ENCODE data around the gene SLC27A3.
"Not testable (repeated sequence)": the region's sequence is repeated elsewhere in the genome, so short reads cannot be mapped to it uniquely, and the experiment has no call there.

The SLC27A3 gene

DNA sequence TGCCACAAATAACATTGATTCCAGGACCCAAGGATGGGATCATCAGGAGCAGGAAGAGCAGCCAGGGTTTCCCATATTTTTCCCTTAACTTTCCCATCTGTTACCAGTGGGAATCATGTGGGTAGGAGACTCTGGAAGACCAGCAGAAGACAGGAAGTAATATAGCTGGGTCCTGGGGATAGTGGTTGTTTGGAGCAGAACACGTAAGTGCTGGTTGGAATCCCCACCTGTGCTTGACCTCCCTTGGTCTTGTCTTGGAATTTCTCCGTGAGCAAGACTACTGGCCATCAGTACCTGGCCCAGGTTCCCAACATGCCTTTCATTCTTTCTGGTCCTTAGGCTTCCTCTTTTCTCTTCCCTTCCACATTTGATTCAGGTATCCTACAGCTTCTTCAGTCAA, 20.9 kb upstream of the SLC27A3 start:
- Histone ChIP-seq H3K27me3 (ENCODE audit: insufficient read depth, low read depth) (no peaks in the 10 kb centered on the region), H3K27ac (no peak overlapping the region), H3K79me2 (ENCODE audit: insufficient read depth, low read depth) (no peaks in the 10 kb centered on the region), H4K20me1 (ENCODE audit: insufficient read depth) (no peaks in the 10 kb centered on the region), H2AFZ (ENCODE audit: low read depth) (no peak overlapping the region), H3K4me1 (ENCODE audit: low read depth, poor library complexity, severe bottlenecking) (peaks cover 6% of the 10 kb centered on the region), H3K36me3 (ENCODE audit: insufficient read depth) (no peaks in the 10 kb centered on the region; the same call in 1 of the 2 replicates), H3K4me3 (IDR thresholded peaks at IDR 0.05; ENCODE audit: insufficient read depth, low read depth, low read length) (no peak overlapping the region), H3K4me2 (no peak overlapping the region), H3K9ac (no peak overlapping the region)
- TF ChIP-seq, protein P1, sequence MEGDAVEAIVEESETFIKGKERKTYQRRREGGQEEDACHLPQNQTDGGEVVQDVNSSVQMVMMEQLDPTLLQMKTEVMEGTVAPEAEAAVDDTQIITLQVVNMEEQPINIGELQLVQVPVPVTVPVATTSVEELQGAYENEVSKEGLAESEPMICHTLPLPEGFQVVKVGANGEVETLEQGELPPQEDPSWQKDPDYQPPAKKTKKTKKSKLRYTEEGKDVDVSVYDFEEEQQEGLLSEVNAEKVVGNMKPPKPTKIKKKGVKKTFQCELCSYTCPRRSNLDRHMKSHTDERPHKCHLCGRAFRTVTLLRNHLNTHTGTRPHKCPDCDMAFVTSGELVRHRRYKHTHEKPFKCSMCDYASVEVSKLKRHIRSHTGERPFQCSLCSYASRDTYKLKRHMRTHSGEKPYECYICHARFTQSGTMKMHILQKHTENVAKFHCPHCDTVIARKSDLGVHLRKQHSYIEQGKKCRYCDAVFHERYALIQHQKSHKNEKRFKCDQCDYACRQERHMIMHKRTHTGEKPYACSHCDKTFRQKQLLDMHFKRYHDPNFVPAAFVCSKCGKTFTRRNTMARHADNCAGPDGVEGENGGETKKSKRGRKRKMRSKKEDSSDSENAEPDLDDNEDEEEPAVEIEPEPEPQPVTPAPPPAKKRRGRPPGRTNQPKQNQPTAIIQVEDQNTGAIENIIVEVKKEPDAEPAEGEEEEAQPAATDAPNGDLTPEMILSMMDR (conservative IDR thresholded peaks at IDR 0.05; ENCODE audit: low read depth, low read length): no peak

DNA sequence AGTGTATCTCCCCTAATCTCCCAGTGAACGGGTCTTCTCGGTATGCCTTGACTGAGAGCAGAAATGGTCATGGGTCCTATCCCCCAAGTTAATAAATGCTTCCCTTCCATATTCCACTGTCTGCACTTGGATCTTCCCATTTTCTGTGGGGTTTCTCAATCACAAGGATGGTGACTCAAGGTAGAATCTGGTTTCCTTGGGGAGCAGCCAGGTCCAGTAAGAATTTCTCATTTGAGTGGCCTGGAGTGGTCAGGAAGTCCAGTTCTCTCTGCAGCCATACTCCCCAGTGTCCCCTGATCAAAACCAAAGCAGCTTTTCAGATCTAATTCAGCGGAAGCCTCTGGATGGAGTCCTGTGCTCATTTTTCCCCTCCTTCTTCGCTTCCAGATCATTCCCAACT, 14.8 kb upstream of the SLC27A3 start:
- Histone ChIP-seq H4K20me1 (ENCODE audit: insufficient read depth) (no peaks in the 10 kb centered on the region), H3K79me2 (ENCODE audit: insufficient read depth, low read depth) (no peaks in the 10 kb centered on the region), H3K4me2 (no peak overlapping the region), H3K4me3 (IDR thresholded peaks at IDR 0.05; ENCODE audit: insufficient read depth, low read depth, low read length) (no peak overlapping the region), H3K27me3 (ENCODE audit: insufficient read depth, low read depth) (no peaks in the 10 kb centered on the region), H3K4me1 (ENCODE audit: low read depth, poor library complexity, severe bottlenecking) (no peaks in the 10 kb centered on the region), H2AFZ (ENCODE audit: low read depth) (no peak overlapping the region), H3K27ac (no peak overlapping the region), H3K36me3 (ENCODE audit: insufficient read depth) (no peaks in the 10 kb centered on the region), H3K9ac (no peak overlapping the region)
- TF ChIP-seq, protein P1 (conservative IDR thresholded peaks at IDR 0.05; ENCODE audit: low read depth, low read length): no peak

DNA sequence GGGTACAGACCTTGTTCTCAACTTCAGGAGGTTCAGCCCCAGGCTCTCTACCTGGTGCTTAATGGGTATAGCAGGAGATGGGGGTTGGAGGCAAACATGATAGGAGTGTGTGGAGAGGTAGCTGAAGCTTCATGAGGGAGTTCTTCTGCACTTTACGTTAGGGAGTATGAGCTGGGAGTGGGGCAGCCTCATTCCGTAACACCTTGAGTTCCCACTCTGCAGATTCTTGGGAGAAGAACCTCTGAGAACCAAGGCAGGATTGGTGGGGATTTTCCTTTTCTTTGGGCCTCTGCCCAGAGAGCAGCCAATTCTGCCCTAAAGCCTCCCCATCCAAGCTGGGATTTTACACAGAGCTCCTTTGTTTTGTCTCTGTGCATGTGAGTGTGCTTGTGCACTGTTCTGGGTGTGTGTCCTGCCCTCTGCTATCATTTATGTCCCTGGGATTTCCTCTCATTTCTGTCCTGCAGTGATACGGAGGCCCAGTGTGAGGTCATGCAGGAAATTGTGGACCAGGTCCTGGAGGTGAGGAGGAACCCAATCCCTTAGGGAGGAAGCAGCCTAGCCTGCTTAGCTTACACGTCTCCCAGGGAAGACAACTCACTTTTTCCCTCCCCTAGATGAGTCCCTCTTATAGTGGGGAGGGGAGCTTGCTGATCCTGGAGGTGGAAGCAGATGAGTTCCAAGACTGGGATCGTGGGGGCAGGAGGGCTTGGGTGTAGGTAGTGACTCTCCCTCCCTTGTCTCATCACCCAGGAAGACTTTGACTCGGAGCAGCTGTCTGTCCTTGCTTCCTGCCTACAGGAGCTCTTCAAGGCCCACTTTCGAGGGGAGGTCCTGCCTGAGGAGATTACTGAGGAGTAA, 11.6 kb upstream of the SLC27A3 start:
- H3K27me3 ChIP-seq (ENCODE audit: insufficient read depth, low read depth): no peaks in the 10 kb centered on the region
- H3K9ac ChIP-seq: no peak overlapping the region
- H2AFZ ChIP-seq (ENCODE audit: low read depth): no peak overlapping the region
- no peaks in the 10 kb centered on the region for H3K4me1 ChIP-seq (ENCODE audit: low read depth, poor library complexity, severe bottlenecking)
- no peak overlapping the region for H3K4me3 ChIP-seq (IDR thresholded peaks at IDR 0.05; ENCODE audit: insufficient read depth, low read depth, low read length)
- H3K36me3 ChIP-seq (ENCODE audit: insufficient read depth): no peaks in the 10 kb centered on the region
- H3K79me2 ChIP-seq (ENCODE audit: insufficient read depth, low read depth): no peaks in the 10 kb centered on the region
- TF ChIP-seq, protein P1 (conservative IDR thresholded peaks at IDR 0.05; ENCODE audit: low read depth, low read length): no peak
- H3K27ac ChIP-seq: no peak overlapping the region
- no peak overlapping the region for H3K4me2 ChIP-seq
- H4K20me1 ChIP-seq (ENCODE audit: insufficient read depth): no peaks in the 10 kb centered on the region

DNA sequence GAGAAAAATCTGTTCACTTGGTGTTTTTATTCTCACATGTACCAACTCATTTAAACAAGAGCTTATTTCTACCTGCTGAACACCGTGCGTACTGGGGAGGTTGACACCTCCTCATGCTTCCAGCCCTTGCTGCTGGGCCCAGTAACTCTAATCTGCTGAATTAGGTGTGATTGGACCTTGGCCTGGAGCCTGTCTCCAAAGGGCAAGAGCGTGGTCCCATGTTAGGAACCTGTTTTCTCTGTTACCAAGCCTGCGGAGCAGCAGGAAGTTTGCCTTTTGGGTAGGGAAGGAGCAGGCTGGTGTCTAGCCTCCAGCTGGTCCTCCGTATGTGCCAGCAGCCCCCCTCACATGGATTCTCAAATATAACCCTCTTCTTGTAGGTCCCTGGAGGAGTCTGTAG, 10.9 kb upstream of the SLC27A3 start:
- no peaks in the 10 kb centered on the region for H3K4me1 ChIP-seq (ENCODE audit: low read depth, poor library complexity, severe bottlenecking)
- no peak overlapping the region for H3K27ac ChIP-seq
- TF ChIP-seq, protein P1 (conservative IDR thresholded peaks at IDR 0.05; ENCODE audit: low read depth, low read length): no peak
- H3K4me3 ChIP-seq (IDR thresholded peaks at IDR 0.05; ENCODE audit: insufficient read depth, low read depth, low read length): no peak overlapping the region
- H3K9ac ChIP-seq: no peak overlapping the region
- no peaks in the 10 kb centered on the region for H3K36me3 ChIP-seq (ENCODE audit: insufficient read depth)
- no peaks in the 10 kb centered on the region for H3K79me2 ChIP-seq (ENCODE audit: insufficient read depth, low read depth)
- H3K4me2 ChIP-seq: no peak overlapping the region
- no peaks in the 10 kb centered on the region for H4K20me1 ChIP-seq (ENCODE audit: insufficient read depth)
- H2AFZ ChIP-seq (ENCODE audit: low read depth): no peak overlapping the region
- no peaks in the 10 kb centered on the region for H3K27me3 ChIP-seq (ENCODE audit: insufficient read depth, low read depth)

DNA sequence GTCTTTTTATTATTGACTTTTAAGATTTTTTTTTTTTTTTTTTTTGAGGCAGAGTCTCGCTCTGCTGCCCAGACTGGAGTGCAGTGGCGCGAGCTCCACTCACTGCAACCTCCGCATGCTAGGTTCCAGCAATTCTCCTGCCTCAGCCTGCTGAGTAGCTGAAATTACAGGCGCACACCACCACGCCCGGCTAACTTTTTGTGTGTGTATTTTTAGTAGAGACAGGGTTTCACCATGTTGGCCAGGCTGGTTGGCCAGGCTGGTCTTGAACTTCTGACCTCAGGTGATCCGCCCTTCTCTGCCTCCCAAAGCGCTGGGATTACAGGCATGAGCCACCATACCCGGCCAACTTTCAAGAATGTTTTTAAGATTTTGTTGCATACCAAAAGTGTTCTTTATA, 8.5 kb upstream of the SLC27A3 start:
- H3K27ac ChIP-seq; H3K4me2 ChIP-seq; H2AFZ ChIP-seq (ENCODE audit: low read depth); H4K20me1 ChIP-seq (ENCODE audit: insufficient read depth); H3K36me3 ChIP-seq (ENCODE audit: insufficient read depth); H3K9ac ChIP-seq; H3K4me3 ChIP-seq (IDR thresholded peaks at IDR 0.05; ENCODE audit: insufficient read depth, low read depth, low read length); H3K4me1 ChIP-seq (ENCODE audit: low read depth, poor library complexity, severe bottlenecking); H3K79me2 ChIP-seq (ENCODE audit: insufficient read depth, low read depth); H3K27me3 ChIP-seq (ENCODE audit: insufficient read depth, low read depth): not testable (repeated sequence)

Data from KMS-11 (cell line).